ENCODE measurements around the gene HRAS. TPM values are rescaled to one million over a fixed set of nuclear protein-coding genes. Genes with fewer than 3 reads are reported as not detected.
A peak's percentile ranks its signal among the peaks of the same experiment; 100 is the strongest.

The HRAS gene
- total RNA-seq, 1 donor from 2014 or later = 60.5 TPM

- intact Hi-C loops (cut with DNase I) = loop anchor here (10.0 kb wide), 1 partner anchor 168 kb away; no protein-coding TSS in a partner anchor
These were observed 21.4 kb upstream of the HRAS start for GRCh38 chr11:556662-557256.

GRCh38 chr11:555780-556661, 20.6 kb upstream of the HRAS start:
- no peak for DNase-seq

More at GRCh38 chr11:556662-557256, 21.4 kb upstream of the HRAS start:
- no peak for ATAC-seq (ENCODE audit: poor library complexity)
- no peak for DNase-seq

GRCh38 chr11:555227-555779, 19.9 kb upstream of the HRAS start:
- DNase-seq (no peak), ATAC-seq (ENCODE audit: poor library complexity) (no peak)
- intact Hi-C loops (cut with DNase I) = loop anchor here (10.0 kb wide), 1 partner anchor 169 kb away; no protein-coding TSS in a partner anchor

More at GRCh38 chr11:555780-556661, 20.6 kb upstream of the HRAS start:
- intact Hi-C loops (cut with DNase I) = loop anchor here (10.0 kb wide), 1 partner anchor 169 kb away; no protein-coding TSS in a partner anchor
- no peak for ATAC-seq (ENCODE audit: poor library complexity)

GRCh38 chr11:554428-555226, 19.3 kb upstream of the HRAS start:
- DNase-seq (peak; percentile 70), ATAC-seq (ENCODE audit: poor library complexity) (peak; percentile 76)
- intact Hi-C loops (cut with DNase I) = loop anchor here (10.0 kb wide), 1 partner anchor 170 kb away; no protein-coding TSS in a partner anchor

- intact Hi-C loops (cut with DNase I) = loop anchor here (10.0 kb wide), 1 partner anchor 171 kb away; no protein-coding TSS in a partner anchor
- ATAC-seq (ENCODE audit: poor library complexity) (no peak), DNase-seq (no peak)
These were observed 18.6 kb upstream of the HRAS start for GRCh38 chr11:553988-554340.

GRCh38 chr11:553083-553987, 18.0 kb upstream of the HRAS start:
- DNase-seq = no peak
- intact Hi-C loops (cut with DNase I) = loop anchor here (10.0 kb wide), 1 partner anchor 171 kb away; no protein-coding TSS in a partner anchor
- ATAC-seq (ENCODE audit: poor library complexity) = no peak

- intact Hi-C loops (cut with DNase I) = loop anchor here (10.0 kb wide), 1 partner anchor 173 kb away; no protein-coding TSS in a partner anchor
- ATAC-seq (ENCODE audit: poor library complexity) (no peak), DNase-seq (no peak)
These were observed 16.2 kb upstream of the HRAS start for GRCh38 chr11:551596-551995.

GRCh38 chr11:551131-551530, 15.8 kb upstream of the HRAS start:
- no peak for ATAC-seq (ENCODE audit: poor library complexity)
- intact Hi-C loops (cut with DNase I) = loop anchor here (10.0 kb wide), 1 partner anchor 174 kb away; no protein-coding TSS in a partner anchor

GRCh38 chr11:550746-551085, 15.3 kb upstream of the HRAS start:
- intact Hi-C loops (cut with DNase I) = loop anchor here (10.0 kb wide), 1 partner anchor 174 kb away; no protein-coding TSS in a partner anchor
- ATAC-seq (ENCODE audit: poor library complexity) = no peak
- no peak for DNase-seq

More at GRCh38 chr11:551131-551530, 15.8 kb upstream of the HRAS start:
- DNase-seq = no peak

GRCh38 chr11:550021-550745, 14.8 kb upstream of the HRAS start:
- intact Hi-C loops (cut with DNase I) = loop anchor here (10.0 kb wide), 1 partner anchor 175 kb away; no protein-coding TSS in a partner anchor
- DNase-seq (no peak), ATAC-seq (ENCODE audit: poor library complexity) (no peak)

GRCh38 chr11:548700-549603, 13.6 kb upstream of the HRAS start:
- DNase-seq (no peak), ATAC-seq (ENCODE audit: poor library complexity) (no peak)
- intact Hi-C loops (cut with DNase I) = no loop called here

GRCh38 chr11:545171-545570, 9.8 kb upstream of the HRAS start:
- ATAC-seq (ENCODE audit: poor library complexity) = no peak
- no peak for DNase-seq
- intact Hi-C loops (cut with DNase I) = no loop called here

GRCh38 chr11:544817-545166, 9.4 kb upstream of the HRAS start:
- intact Hi-C loops (cut with DNase I) = no loop called here
- DNase-seq (no peak), ATAC-seq (ENCODE audit: poor library complexity) (no peak)

- DNase-seq (peak; percentile 36), ATAC-seq (ENCODE audit: poor library complexity) (no peak)
- intact Hi-C loops (cut with DNase I) = no loop called here
These were observed 6.1 kb upstream of the HRAS start for GRCh38 chr11:541433-541885.

GRCh38 chr11:540583-541432, 5.4 kb upstream of the HRAS start:
- intact Hi-C loops (cut with DNase I) = no loop called here
- ATAC-seq (ENCODE audit: poor library complexity) (no peak), DNase-seq (no peak)

Data from Right ventricle myocardium superior (tissue), 1 donor.